Kidney glomerular epithelial cell (primary cell): ENCODE measurements around the gene AP1G1.
A peak's percentile ranks its signal among the peaks of the same experiment; 100 is the strongest.
"Not testable (repeated sequence)": the region's sequence is repeated elsewhere in the genome, so short reads cannot be mapped to it uniquely, and the experiment has no call there.

Experiments used
- DNase-seq: peaks from one replicate; lab custom pipeline; 2025; lab: John Stamatoyannopoulos, UW

The AP1G1 gene

GRCh38 chr16:71808593-71809459 is at the start of gene AP1G1:
AP1G1 (minus strand) TSS chr16:71808834; CDS start chr16:71789479, 19,355 bp downstream.
- DNase-seq, result peak; percentile 88

DNA sequence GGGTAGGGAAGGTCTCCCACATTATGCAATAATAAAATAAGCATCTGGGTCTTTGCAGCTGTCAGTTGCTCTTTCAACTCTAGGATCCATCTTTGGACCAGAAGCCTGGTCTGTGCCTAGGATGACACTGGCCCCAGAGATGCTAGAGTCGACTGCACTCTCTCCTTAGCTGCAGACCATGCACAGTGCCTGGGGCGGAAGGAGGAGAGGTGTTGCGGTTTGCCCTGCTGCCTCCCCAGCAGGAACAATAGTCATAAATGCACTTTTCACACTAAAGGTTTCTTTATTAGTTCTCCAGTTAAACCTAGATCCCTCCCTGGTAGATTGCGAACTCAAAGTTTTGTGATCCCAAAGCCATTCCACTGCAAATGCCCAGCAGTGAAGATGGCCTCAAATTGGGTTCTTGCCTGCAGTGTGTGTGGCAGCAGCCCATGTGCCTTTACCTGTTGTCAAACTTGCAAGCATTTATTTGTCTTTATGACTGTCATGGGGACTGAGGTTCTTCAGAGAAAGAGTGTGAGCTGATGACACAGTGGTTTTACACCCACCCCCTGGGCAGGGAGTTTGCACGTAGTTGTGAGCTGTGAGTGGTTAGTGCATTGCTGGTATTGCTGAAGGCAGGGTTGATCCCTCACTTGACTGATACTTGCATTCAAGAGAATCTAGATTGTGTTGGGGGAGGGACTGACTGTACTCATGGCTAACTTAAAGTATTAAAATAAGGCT is 47.5 kb upstream of the AP1G1 start:
- no peak for DNase-seq

DNA sequence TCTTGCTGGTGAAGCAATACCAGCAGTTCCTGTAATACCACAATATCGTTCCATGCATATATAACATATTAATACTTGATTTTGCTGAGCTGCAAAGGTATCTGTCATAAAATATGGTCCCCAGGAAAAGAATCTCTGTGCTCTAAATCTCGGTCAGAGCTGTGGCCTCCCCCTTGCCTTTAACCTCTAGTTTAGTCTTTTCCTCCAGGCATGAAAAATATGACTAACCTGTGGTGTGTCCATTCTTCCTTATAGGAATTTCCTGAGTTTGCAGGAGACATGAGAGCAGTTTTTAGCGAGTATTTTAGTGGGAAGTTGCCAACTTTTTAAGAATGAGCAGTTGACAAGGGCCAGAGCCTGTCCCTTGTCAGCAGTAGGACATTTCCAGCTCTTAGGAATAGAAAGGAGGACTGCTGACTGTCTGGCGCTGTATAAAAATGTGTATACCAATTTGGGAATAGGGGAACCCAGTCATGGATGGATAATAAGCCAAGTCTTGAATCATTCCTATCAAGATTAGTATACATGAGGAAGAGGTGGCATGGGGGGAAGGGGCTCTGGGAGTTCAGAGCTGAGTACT is 45.8 kb upstream of the AP1G1 start:
- DNase-seq, result peak; percentile 22

- no peak for DNase-seq
These were observed 44.8 kb upstream of the AP1G1 start for GRCh38 chr16:71853413-71853812.

DNA sequence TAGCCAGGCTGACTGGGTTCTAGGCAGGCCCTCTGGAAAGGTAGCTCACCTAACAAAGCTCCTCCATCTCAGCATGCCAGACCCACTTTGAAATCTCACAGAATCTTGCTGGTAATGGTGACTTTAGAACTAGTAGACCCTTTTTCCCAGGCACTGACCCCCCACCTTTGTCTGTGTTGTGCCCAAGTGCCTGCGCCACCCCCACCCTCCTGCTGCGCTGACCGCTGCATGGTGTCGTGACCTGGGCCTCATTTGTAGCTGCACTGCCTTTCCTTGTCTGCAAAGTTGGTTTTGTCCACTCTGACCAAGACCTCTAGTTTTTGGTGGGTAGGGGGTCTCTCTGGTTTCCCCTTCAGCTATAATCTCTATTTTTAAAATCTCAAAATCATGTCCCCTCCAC is 43.9 kb upstream of the AP1G1 start:
- no peak for DNase-seq

DNA sequence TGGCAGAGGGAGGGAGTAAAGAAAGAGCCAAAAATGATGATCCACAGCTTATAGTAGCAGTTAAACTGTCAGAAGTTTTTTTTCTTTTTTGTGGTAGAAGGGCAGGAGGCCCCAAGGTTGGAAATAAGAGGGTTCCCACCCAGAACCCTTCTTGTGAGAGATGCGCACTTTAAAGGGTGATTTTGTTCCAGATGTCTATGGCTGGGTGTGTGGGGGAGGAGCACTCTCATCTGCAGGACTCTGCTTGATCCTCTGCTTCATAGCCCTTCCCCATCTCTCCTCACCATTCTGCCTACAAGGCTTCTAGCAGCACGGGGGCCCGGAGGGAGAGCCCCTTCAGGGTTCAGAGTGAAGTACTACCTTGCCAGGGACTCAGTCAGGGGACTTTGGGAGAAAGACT is 43.5 kb upstream of the AP1G1 start:
- DNase-seq, result no peak

DNA sequence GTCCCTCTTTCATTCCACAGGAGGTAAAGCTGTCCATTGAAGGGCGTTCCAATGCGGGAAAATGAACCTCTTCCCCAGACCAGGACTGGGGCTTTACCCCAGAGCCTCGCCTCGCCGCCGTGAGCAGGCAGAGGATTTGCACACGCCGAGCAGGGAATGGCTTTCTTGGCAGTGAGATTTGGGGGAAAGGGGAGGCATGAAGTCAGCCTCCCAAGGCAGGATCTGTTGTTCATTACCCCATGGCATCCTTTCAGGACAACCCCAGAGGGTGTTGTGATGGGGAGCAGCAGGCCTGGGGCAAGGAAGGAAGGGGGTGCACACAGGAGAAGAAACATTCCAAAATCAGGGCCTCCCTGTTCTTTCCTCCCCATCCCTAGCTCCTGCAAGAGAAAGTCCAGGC is 43.1 kb upstream of the AP1G1 start:
- no peak for DNase-seq

- DNase-seq, result no peak
These were observed 40.0 kb upstream of the AP1G1 start for GRCh38 chr16:71848622-71849021.

GRCh38 chr16:71847096-71847495 is 38.5 kb upstream of the AP1G1 start:
- no peak for DNase-seq

GRCh38 chr16:71846431-71846830 is 37.8 kb upstream of the AP1G1 start:
- no peak for DNase-seq

GRCh38 chr16:71845639-71846430 is 37.2 kb upstream of the AP1G1 start, which contains the start of gene ATXN1L:
ATXN1L (plus strand) TSS chr16:71845976; CDS start chr16:71849741, 3,765 bp downstream.
- peak; percentile 64 for DNase-seq

DNA sequence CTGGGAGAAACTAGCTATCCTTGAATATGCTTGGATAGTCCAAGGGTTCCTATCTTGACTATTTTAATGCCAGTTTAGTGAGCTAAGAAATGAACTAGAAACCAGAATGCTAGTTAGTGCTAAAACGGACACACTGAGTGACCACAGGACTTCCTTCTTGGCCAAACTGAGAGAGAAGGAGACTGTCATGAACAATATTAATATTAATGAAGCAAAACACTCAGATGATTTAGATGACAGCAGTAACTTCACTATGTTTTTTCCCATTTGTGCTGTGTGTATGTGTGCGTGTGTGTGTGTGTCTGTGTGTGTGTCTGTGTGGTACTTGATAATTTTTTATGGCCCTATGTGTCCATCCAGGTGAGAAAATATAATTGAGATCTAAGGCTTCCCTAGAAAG is 34.9 kb upstream of the AP1G1 start:
- no peak for DNase-seq

DNA sequence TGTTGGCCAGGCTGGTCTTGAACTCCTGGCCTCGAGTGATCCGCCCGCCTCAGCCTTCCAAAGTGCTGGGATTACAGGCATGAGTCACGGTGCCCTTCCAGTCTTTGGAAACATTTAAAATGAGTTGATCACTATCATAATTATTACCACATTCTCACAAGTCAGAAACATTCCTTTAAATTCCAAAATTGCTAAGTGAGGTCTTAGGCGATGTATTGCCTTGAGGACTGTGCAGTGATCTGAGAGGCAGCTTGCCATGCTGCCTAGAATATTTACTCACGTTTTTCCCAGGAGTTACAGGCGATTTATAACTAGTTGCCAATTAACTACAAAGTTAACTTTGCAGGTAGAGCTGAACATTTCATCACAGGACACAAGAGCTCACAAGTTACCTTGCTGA is 31.4 kb upstream of the AP1G1 start:
- no peak for DNase-seq

GRCh38 chr16:71837150-71837549 is 28.5 kb upstream of the AP1G1 start:
- DNase-seq, result no peak

DNA sequence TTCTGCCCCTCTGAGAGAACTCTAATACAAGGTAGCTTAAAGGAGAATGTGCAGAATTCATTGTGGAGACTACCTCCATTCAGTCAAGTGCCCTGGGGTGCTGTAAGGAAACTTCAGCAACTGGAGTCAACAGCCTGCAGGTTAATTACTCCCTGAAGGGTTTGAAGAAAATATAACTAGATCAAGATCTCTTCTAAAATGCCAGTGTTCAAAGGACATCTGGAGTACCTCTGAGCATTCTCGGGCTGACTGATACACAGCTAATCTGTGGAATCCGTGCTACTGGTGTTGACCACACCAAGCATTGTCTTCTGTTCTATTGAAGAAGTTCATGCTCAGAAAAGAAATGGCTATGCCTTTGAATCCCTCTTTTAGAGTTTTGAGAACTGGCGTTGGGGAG is 25.7 kb upstream of the AP1G1 start:
- no peak for DNase-seq

- DNase-seq, result not testable (repeated sequence)
These were observed 23.5 kb upstream of the AP1G1 start for GRCh38 chr16:71832112-71832511.

GRCh38 chr16:71831698-71832097 is 23.1 kb upstream of the AP1G1 start:
- DNase-seq, result not testable (repeated sequence)

GRCh38 chr16:71830359-71830758 is 21.7 kb upstream of the AP1G1 start:
- DNase-seq, result no peak

DNA sequence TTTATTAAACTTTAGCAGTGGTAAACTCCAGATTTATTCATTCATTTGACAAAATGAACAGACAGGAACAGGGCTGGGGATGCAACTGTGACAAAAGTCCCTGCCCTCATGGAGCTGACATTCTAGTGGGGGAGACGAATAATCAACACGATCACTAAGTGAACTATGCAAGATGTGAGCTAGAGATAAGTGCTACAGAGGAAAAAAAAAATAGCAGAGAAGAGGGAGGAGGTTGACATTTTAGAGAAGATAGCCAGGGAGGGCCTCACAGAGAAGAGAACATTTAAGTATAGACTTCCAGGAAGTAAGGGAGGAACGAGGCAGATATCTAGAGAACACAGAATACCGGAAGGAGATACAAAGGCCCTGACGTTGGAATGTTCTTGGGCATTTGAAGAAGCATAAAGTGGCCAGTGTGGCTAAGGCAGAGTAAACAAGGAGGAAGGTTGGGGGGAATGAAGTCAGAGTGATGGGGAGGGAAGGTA is 17.9 kb upstream of the AP1G1 start:
- DNase-seq, result no peak

- not testable (repeated sequence) for DNase-seq
These were observed 8.5 kb upstream of the AP1G1 start for GRCh38 chr16:71817155-71817500.

DNA sequence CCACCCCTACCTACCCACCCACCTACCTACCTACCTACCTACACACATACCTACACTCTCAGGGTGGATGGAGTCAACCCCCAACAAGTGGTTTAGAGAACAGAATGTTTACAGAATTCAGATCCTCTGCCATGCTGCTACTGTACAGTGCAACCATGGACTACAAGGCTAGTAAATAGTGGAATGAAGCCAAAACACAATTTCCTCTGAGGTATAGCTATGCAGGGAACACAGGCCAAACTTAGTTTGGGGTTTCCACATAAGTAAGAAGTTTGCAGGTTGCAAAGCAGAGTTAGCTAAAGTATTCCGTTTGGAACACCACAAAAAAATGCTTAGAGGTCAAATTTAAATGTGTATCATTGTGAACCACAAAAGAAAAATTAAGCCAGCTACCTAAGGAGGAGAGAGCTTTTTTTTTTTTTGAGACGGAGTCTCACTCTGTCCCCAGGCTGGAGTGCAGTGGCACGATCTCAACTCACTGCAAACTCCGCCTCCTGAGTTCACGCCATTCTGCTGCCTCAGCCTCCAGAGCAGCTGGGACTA is 2.7 kb upstream of the AP1G1 start:
- no peak for DNase-seq

- DNase-seq, result not testable (repeated sequence)
These were observed 1.5 kb upstream of the AP1G1 start for GRCh38 chr16:71810155-71810530.
